ENCODE results near the gene N4BP2.

Gene N4BP2

DNA sequence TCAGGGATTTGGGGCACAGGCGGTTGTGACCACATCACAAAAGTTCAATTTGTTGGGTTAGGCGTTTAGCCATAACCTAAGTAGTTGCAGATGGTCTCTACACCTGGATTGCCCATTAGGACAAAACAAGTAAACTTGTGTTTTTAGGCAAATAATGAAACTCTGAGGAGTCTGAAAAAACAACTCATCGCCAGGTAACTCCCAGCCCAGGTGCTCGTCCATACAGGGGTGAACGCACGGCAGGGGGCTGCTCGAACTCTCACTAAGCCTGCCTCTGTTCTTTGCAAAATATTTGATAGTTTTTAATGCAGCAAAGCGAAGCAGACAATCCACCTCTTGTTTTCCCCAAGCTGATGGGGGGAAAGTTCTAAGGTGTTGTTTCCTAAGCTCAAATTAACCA lies 139.6 kb downstream of the N4BP2 start:
- no peak overlapping the region for H3K9ac ChIP-seq (ENCODE audit: low read depth, low read length)
- H3K4me1 ChIP-seq (ENCODE audit: insufficient read depth, low read length) = peaks cover 38% of the 10 kb centered on the region

DNA sequence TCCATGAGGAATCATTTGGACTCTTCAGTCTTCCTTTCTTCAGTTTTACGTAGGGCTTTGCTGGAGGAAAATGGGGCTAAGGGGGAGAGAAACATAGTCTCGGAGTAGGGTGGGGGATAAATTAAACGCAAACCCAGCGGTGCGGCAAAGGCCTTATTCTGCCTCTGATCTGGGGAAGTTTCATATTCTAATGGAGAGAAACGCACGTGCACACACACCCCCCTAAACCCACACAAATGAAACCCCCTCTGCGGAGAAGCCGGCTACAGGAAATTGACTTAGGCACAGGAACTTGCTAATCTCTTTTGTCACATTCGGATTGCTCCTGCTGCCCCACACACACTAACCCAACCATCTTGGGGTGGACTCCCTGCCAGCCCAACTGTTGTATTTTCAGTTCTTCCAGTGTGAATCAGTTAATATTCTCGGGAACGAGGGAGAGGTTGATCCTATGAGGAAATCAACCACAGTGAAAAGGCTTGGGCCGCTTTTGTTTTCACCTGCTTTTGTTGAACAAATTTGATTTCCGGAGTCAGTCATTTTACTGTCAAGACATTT lies 140.2 kb downstream of the N4BP2 start, which contains the start of gene RHOH:
RHOH (plus strand) TSS at position 308 of the 558 bp plus-strand sequence. CDS start 46,356 bp downstream, outside the sequence.
- peaks cover 38% of the 10 kb centered on the region for H3K4me1 ChIP-seq (ENCODE audit: insufficient read depth, low read length)
- no peaks in the 10 kb centered on the region for H3K36me3 ChIP-seq (ENCODE audit: insufficient read depth, low read length)
- no peaks in the 10 kb centered on the region for H3K9me3 ChIP-seq (ENCODE audit: control insufficient read depth, insufficient read depth, low read length)
- H3K9ac ChIP-seq (ENCODE audit: low read depth, low read length) = peak within 1 kb of the TSS; percentile 37

More for the DNA sequence above, 139.6 kb downstream of the N4BP2 start:
- no peaks in the 10 kb centered on the region for H3K36me3 ChIP-seq (ENCODE audit: insufficient read depth, low read length)
- no peaks in the 10 kb centered on the region for H3K9me3 ChIP-seq (ENCODE audit: control insufficient read depth, insufficient read depth, low read length)

DNA sequence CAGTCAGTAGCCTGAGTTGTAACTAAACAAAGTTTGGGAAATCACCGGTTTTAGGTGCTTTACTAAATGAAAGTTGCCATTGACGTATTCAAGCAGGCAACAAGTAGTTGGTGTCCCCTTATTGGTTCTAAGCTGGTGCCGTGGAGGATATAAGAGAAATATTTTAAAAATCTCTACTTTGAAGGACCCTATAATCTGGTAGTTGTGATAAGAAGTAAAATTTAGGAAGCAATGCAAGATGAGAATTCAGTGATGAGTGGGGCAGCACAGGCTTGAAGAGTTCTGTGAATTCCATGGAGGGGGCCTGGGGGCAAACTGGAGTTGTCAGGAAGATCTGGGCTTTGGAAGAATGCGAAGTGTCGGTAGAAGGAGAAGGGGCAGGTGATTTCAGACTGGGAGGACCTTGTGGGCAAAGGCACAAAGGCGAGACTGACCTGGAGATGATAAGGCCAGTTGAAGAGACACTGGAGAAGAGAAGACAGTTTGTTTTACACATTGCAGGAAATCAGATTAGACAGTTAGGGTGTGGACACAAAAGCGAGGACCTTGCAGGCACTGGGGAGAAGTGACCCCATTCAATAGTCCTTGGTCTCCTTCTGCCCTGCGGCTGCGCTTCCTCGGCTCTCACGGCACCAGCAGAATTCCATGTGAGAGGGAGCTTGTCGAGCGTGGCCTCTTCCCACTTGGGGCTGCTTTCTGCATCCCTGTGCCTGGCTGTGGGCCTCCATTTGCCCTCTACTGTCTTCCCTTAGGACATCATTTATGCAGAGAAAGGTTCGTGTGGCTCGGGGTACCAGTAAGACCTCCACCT lies 141.4 kb downstream of the N4BP2 start:
- H3K36me3 ChIP-seq (ENCODE audit: insufficient read depth, low read length) = no peaks in the 10 kb centered on the region
- no peak overlapping the region for H3K9ac ChIP-seq (ENCODE audit: low read depth, low read length)
- peaks cover 26% of the 10 kb centered on the region for H3K4me1 ChIP-seq (ENCODE audit: insufficient read depth, low read length)
- no peaks in the 10 kb centered on the region for H3K9me3 ChIP-seq (ENCODE audit: control insufficient read depth, insufficient read depth, low read length)

DNA sequence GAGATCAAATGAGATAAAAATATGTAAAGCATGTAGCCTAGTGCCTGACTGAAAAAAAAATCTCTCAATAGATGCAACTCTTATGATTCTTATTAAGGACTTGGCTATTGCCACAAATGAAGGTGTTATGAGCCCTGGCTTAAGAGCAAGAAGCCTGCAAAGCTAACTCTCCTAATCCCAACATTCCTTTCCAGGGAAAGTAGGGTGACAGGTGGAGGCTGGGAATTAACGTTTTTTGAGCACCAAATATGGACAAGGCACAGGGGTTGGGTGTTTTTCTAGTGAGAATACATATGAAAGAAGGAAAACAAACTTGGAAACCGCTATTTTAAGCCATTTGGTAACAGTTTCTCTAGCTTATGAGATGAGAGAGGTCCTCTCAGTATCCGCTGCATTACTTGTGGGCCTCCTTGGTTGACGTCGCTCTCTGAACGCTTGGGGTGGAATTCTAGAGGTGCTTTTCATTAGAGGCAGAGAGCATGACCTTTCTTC lies 142.6 kb downstream of the N4BP2 start:
- Histone ChIP-seq H3K4me1 (ENCODE audit: insufficient read depth, low read length) (peaks cover 25% of the 10 kb centered on the region), H3K9ac (ENCODE audit: low read depth, low read length) (no peak overlapping the region), H3K9me3 (ENCODE audit: control insufficient read depth, insufficient read depth, low read length) (no peaks in the 10 kb centered on the region), H3K36me3 (ENCODE audit: insufficient read depth, low read length) (no peaks in the 10 kb centered on the region)

DNA sequence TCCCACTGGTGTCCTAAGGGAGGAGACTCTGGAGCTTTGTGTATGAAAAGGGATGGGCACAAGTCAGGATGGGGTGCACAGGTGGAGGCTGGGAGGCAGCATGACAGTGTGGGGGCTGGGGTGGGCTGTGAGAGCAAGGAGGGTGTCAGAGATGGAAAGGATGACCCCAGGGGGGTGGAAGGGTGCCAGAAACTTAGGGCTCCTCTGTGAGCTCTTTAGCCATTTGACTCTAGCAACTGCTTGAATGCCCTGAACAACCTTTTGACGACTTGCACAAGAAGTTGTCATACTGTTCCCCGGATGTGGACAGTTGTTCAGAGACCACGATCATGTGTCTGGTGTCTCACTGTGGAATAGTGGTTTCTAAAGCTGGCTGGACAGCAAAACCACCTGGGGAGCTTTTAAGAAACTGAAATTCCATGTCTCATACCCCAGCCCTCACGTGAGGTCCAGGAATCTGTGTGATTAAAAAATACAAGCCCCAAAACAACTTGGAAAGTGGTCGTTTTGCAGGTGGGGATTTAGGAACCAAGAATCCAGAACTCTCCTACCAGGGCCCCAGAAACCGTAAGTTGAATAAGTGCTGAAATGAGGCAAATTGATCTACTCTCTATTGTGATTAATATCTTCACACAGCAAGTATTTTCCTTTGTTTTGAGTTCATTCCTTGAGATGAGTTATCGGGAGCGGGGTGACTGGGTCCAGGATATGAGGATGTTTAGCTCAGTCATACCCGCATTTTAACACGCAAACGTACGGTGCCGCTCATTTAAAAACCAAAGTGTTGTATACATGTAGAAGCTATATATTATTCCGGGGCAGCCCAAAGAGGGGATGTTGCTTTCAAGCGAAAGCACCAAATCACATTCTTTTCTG lies 143.6 kb downstream of the N4BP2 start:
- peaks cover 25% of the 10 kb centered on the region for H3K4me1 ChIP-seq (ENCODE audit: insufficient read depth, low read length)
- H3K36me3 ChIP-seq (ENCODE audit: insufficient read depth, low read length) = no peaks in the 10 kb centered on the region
- no peak overlapping the region for H3K9ac ChIP-seq (ENCODE audit: low read depth, low read length)
- H3K9me3 ChIP-seq (ENCODE audit: control insufficient read depth, insufficient read depth, low read length) = no peaks in the 10 kb centered on the region

DNA sequence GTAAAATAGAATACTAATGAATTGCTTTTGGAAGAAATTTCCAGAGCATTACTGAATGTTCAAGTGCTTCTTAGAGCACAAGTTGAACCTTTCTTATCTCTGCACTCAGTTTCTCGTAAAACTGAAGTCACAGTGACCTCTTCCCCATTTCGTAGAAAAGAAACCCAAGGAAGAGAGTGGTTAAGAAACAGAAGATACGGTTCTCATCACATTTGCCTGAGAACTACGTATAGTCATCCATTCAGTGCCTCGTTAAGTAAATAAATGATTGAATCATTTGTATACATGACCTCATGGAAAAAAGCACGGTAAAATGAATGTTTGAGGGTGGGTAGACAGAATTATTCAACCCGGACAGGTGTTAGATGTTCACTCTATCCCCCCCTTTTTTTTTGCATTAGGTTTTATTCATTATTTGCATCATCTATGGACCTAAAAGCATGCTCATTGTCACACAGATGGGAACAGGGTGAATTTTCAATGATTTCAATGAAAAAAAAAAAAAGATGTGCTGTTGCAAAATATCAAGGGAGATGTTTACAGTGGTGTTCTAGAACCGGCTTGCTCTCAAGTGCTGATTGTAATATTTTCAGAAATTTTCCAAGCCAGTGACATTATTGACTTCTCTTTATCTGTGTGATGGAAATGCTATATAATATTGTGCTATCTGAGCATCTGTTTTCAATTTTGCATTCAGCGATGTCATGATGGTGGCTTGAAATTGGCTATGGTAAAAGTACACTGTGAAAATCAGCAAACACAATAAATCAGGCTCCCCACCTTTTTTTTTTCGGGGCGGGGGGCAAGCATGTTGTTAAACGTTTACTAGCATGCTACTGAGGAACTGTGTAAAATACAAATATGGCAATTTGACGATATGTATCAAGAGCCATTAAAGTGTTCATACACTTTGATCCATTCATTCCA lies 144.5 kb downstream of the N4BP2 start:
- Histone ChIP-seq H3K4me1 (ENCODE audit: insufficient read depth, low read length) (peaks cover 23% of the 10 kb centered on the region), H3K36me3 (ENCODE audit: insufficient read depth, low read length) (no peaks in the 10 kb centered on the region), H3K9me3 (ENCODE audit: control insufficient read depth, insufficient read depth, low read length) (no peaks in the 10 kb centered on the region), H3K9ac (ENCODE audit: low read depth, low read length) (no peak overlapping the region)

DNA sequence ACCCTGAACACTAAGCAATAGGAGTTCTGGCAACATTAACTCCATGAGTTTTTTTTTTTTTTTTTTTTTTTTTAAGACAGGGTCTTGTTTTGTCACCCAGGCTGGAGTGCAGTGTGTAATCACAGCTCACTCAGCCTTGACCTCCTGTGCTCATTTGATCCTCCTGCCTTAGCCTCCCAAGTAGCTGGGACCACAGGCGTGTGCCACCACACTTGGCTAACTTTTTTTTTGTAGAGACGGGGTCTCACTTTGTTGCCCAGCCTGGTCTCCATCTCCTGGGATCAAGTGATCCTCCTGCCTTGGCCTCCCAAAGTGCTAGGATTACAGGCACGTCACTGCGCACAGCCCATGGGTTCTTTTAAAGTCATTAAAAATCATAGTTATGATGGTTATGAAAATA lies 145.2 kb downstream of the N4BP2 start:
- Histone ChIP-seq H3K4me1 (ENCODE audit: insufficient read depth, low read length) (peaks cover 15% of the 10 kb centered on the region), H3K36me3 (ENCODE audit: insufficient read depth, low read length) (no peaks in the 10 kb centered on the region), H3K9ac (ENCODE audit: low read depth, low read length) (no peak overlapping the region), H3K9me3 (ENCODE audit: control insufficient read depth, insufficient read depth, low read length) (no peaks in the 10 kb centered on the region)

DNA sequence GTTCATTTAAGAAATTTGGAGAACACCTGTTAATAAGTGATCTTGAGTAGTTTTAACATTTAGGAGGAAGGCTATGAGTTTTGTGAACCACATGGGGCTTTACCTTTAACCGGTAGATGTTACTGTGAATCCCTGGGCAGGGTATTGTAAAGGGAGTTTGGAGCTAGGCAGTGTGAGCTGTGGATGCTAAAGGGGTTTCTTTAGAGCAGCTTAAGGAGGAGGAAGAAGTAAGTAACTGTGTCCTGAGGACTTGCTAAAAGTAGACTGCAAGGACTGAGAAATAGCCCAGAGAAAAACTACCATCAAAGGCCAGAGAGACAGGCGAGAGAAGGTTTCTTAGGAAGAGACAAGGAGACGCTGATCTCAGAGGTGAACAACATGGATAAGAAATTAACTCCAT lies 145.8 kb downstream of the N4BP2 start:
- H3K36me3 ChIP-seq (ENCODE audit: insufficient read depth, low read length) = no peaks in the 10 kb centered on the region
- peaks cover 10% of the 10 kb centered on the region; the same call in 1 of the 2 replicates for H3K4me1 ChIP-seq (ENCODE audit: insufficient read depth, low read length)
- no peak overlapping the region for H3K9ac ChIP-seq (ENCODE audit: low read depth, low read length)
- H3K9me3 ChIP-seq (ENCODE audit: control insufficient read depth, insufficient read depth, low read length) = no peaks in the 10 kb centered on the region

DNA sequence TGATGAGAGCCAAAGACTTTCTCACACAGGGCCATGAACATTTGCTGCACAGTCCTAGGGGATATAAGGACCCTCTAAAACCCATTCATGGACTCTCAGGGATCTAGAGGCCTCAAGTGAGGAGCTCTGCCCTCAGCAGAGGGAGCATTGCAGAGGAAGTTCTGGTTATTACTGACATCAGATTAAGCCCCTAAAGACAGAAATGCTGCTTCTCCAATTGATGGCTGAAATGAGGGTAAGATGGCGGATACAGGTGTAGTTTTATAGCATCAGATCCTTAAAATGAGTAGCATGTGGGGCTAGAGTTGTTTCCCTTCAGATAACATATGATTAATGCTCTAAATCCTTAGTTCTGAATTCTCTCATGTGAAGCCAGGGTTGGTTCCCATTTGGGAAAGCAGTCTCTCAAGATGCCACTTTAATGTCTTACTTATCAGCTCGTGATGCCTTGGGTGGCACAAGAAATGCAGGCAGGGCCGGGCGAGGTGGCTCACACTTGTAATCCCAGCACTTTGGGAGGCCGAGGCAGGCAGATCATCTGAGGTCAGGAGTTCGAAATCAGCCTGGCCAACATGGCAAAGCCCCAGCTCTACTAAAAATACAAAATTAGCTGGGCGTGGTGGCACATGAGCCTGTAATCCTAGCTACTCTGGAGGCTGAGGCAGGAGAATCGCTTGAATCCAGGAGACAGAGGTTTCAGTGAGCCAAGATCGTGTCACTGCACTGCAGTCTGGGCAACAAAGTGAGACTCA lies 148.0 kb downstream of the N4BP2 start:
- Histone ChIP-seq H3K4me1 (ENCODE audit: insufficient read depth, low read length) (no peaks in the 10 kb centered on the region), H3K36me3 (ENCODE audit: insufficient read depth, low read length) (no peaks in the 10 kb centered on the region), H3K9me3 (ENCODE audit: control insufficient read depth, insufficient read depth, low read length) (no peaks in the 10 kb centered on the region), H3K9ac (ENCODE audit: low read depth, low read length) (no peak overlapping the region)

DNA sequence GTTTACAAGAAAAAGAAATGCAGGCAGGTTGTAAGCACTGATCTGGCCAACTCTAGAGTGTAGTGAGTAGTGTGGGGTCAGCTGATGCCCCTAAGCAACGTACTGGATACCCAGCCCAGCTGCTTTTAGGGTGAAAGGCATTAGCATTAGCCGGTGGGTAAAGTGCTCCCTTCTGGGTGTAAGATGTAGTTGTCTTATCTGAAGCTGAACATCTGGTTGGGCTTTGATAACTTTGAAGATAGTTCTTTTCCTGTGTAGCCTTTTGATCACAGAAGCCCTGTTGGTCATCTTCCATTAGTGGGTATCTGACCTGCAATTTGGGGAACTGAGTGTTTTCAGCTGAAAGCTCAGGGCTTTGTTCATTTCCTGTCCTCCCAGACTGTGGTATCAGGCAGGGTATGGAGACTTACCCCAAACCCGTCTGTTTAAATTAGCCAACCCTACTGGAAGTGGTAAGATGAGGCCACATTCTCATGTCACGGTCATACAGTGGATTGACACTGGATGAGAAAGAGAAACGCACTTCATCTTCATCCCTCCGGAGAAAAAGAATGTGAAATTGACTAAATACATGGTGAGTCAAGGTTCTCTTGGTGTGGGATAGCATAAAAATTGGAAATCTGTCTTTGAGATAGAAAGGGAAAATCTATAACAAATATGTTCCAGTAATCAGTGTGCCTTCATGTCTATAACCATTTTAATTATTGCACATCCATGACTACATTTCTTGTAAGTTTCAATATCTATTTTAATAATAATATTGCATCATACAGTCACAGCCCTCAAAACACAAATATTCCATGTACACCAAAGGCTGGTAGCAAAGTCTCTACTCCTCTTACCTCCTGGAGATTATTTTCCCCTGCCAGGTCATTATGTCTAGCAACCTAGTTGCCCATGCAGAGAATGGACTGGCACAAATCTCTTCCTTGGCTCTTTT lies 148.9 kb downstream of the N4BP2 start:
- Histone ChIP-seq H3K4me1 (ENCODE audit: insufficient read depth, low read length) (no peaks in the 10 kb centered on the region), H3K9me3 (ENCODE audit: control insufficient read depth, insufficient read depth, low read length) (no peaks in the 10 kb centered on the region), H3K36me3 (ENCODE audit: insufficient read depth, low read length) (no peaks in the 10 kb centered on the region), H3K9ac (ENCODE audit: low read depth, low read length) (no peak overlapping the region)

DNA sequence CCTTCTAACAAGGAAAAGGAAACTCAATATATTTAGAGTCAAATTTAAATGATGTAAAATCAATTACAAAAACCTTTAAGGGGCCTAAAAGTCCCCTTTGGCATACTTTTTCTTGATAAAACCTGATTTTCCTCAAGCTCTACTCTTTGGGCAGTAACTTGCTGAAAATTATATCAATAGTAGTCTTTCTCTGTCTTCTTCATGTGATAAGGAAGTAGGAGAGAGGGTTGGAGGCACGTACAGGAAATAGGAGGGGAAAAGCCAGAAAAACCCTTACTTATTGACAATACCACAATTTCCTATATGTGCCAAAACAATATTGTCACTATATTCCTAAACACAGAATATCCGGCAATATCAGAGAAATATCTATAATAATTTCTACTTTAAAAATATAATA lies 149.8 kb downstream of the N4BP2 start:
- Histone ChIP-seq H3K4me1 (ENCODE audit: insufficient read depth, low read length) (no peaks in the 10 kb centered on the region), H3K9me3 (ENCODE audit: control insufficient read depth, insufficient read depth, low read length) (no peaks in the 10 kb centered on the region), H3K9ac (ENCODE audit: low read depth, low read length) (no peak overlapping the region), H3K36me3 (ENCODE audit: insufficient read depth, low read length) (no peaks in the 10 kb centered on the region)
